ENCODE measurements around the gene LHFPL3. TPM values are rescaled to one million over a fixed set of nuclear protein-coding genes. Genes with fewer than 3 reads are reported as not detected.

Gene LHFPL3
- total and polyA plus RNA-seq, 2 experiments from 2014 or later = not detected

- Histone ChIP-seq H3K4me1 (ENCODE audit: low read depth) (no peaks in the 10 kb centered on the region), H3K36me3 (no peaks in the 10 kb centered on the region), H3K4me3 (no peak overlapping the region), H3K27me3 (no peaks in the 10 kb centered on the region), H3K9me3 (ENCODE audit: low read depth) (no peaks in the 10 kb centered on the region), H3K27ac (no peak overlapping the region)
- no peak for TF ChIP-seq CTCF (IDR thresholded peaks at IDR 0.05; ENCODE audit: low read depth, low read length)
- no peak for DNase-seq (ENCODE audit: low read depth in 1 of 2, low spot score in 1 of 2)
Observed at GRCh38 chr7:104906032-104906431, 577.6 kb downstream of the LHFPL3 start.

- TF ChIP-seq CTCF (IDR thresholded peaks at IDR 0.05; ENCODE audit: low read depth, low read length) = no peak
- no peaks in the 10 kb centered on the region for H3K36me3 ChIP-seq
- H3K9me3 ChIP-seq (ENCODE audit: low read depth) = no peaks in the 10 kb centered on the region
- H3K4me3 ChIP-seq = no peak overlapping the region
- no peaks in the 10 kb centered on the region for H3K27me3 ChIP-seq
- H3K4me1 ChIP-seq (ENCODE audit: low read depth) = no peaks in the 10 kb centered on the region
- no peak for DNase-seq (ENCODE audit: low read depth in 1 of 2, low spot score in 1 of 2)
- no peak overlapping the region for H3K27ac ChIP-seq
Observed at GRCh38 chr7:104906556-104906955, 578.2 kb downstream of the LHFPL3 start.

- no peak for DNase-seq (ENCODE audit: low read depth in 1 of 2, low spot score in 1 of 2)
Observed at GRCh38 chr7:104908636-104909035, 580.2 kb downstream of the LHFPL3 start.

GRCh38 chr7:104909096-104909495, 580.7 kb downstream of the LHFPL3 start:
- no peaks in the 10 kb centered on the region for H3K27me3 ChIP-seq
- no peak overlapping the region for H3K27ac ChIP-seq
- H3K36me3 ChIP-seq = no peaks in the 10 kb centered on the region
- no peaks in the 10 kb centered on the region for H3K4me1 ChIP-seq (ENCODE audit: low read depth)
- H3K4me3 ChIP-seq = no peak overlapping the region
- no peak for TF ChIP-seq CTCF (IDR thresholded peaks at IDR 0.05; ENCODE audit: low read depth, low read length)
- DNase-seq (ENCODE audit: low read depth in 1 of 2, low spot score in 1 of 2) = no peak
- H3K9me3 ChIP-seq (ENCODE audit: low read depth) = no peaks in the 10 kb centered on the region

More at GRCh38 chr7:104908636-104909035, 580.2 kb downstream of the LHFPL3 start:
- Histone ChIP-seq H3K9me3 (ENCODE audit: low read depth) (no peaks in the 10 kb centered on the region), H3K4me1 (ENCODE audit: low read depth) (no peaks in the 10 kb centered on the region), H3K4me3 (no peak overlapping the region), H3K27me3 (no peaks in the 10 kb centered on the region), H3K27ac (no peak overlapping the region), H3K36me3 (no peaks in the 10 kb centered on the region)
- no peak for TF ChIP-seq CTCF (IDR thresholded peaks at IDR 0.05; ENCODE audit: low read depth, low read length)

GRCh38 chr7:104914421-104914820, 586.0 kb downstream of the LHFPL3 start:
- H3K4me3 ChIP-seq = no peak overlapping the region
- H3K27me3 ChIP-seq = no peaks in the 10 kb centered on the region
- no peak for DNase-seq (ENCODE audit: low read depth in 1 of 2, low spot score in 1 of 2)
- H3K4me1 ChIP-seq (ENCODE audit: low read depth) = no peaks in the 10 kb centered on the region
- H3K9me3 ChIP-seq (ENCODE audit: low read depth) = no peaks in the 10 kb centered on the region
- TF ChIP-seq CTCF (IDR thresholded peaks at IDR 0.05; ENCODE audit: low read depth, low read length) = no peak
- H3K36me3 ChIP-seq = no peaks in the 10 kb centered on the region
- H3K27ac ChIP-seq = no peak overlapping the region

- H3K27me3 ChIP-seq = no peaks in the 10 kb centered on the region
- no peaks in the 10 kb centered on the region for H3K36me3 ChIP-seq
- no peak for TF ChIP-seq CTCF (IDR thresholded peaks at IDR 0.05; ENCODE audit: low read depth, low read length)
- H3K4me1 ChIP-seq (ENCODE audit: low read depth) = no peaks in the 10 kb centered on the region
- no peak overlapping the region for H3K4me3 ChIP-seq
- H3K9me3 ChIP-seq (ENCODE audit: low read depth) = no peaks in the 10 kb centered on the region
- H3K27ac ChIP-seq = no peak overlapping the region
- no peak for DNase-seq (ENCODE audit: low read depth in 1 of 2, low spot score in 1 of 2)
Observed at GRCh38 chr7:104921596-104921995, 593.2 kb downstream of the LHFPL3 start.
